ENCODE measurements around the gene KIAA0232. TPM values are rescaled to one million over a fixed set of nuclear protein-coding genes. Genes with fewer than 3 reads are reported as not detected.

The KIAA0232 gene
- total RNA-seq, 6 experiments from 2014 or later = 12.0 to 23.8 (median 16.5) TPM

- 96% methylated on average over 2 of the region's 2 CpGs for WGBS (ENCODE audit: insufficient coverage, low coverage, low lambda C conversion rate, missing lambda C conversion rate)
- Histone ChIP-seq H3K27ac (peak overlapping the region; percentile 1 to 36 (median 19)), H3K4me3 (no peak overlapping the region), H3K4me1 (peaks cover 0 to 43% (median 9%) of the 10 kb centered on the region in 4 donors), H3K36me3 (peaks cover 0 to 22% (median 7%) of the 10 kb centered on the region in 4 donors), H3K27me3 (no peaks in the 10 kb centered on the region), H3K9me3 (no peaks in the 10 kb centered on the region)
- ATAC-seq (no peak), DNase-seq (no peak)
- intact Hi-C loops (cut with DNase I) = no loop called here
- TF ChIP-seq CTCF (IDR thresholded peaks at IDR 0.05) (no peak), POLR2A (IDR thresholded peaks at IDR 0.05) (no peak)
Measured at GRCh38 chr4:6856391-6856790, 73.9 kb downstream of the KIAA0232 start.

- WGBS (ENCODE audit: insufficient coverage, low coverage, low lambda C conversion rate, missing lambda C conversion rate) = 92% methylated on average over 6 of the region's 6 CpGs
- Histone ChIP-seq H3K27me3 (no peaks in the 10 kb centered on the region), H3K27ac (no peak overlapping the region), H3K9me3 (no peaks in the 10 kb centered on the region), H3K36me3 (peaks cover 0 to 30% (median 12%) of the 10 kb centered on the region in 4 donors), H3K4me1 (peaks cover 0 to 43% (median 9%) of the 10 kb centered on the region in 4 donors), H3K4me3 (no peak overlapping the region)
- no peak for TF ChIP-seq POLR2A (IDR thresholded peaks at IDR 0.05)
- no peak for TF ChIP-seq CTCF (IDR thresholded peaks at IDR 0.05)
- intact Hi-C loops (cut with DNase I) = no loop called here
- ATAC-seq (peak in 1 of 4 donors; percentile 10), DNase-seq (no peak)
Measured at GRCh38 chr4:6857009-6857882, 74.7 kb downstream of the KIAA0232 start.

GRCh38 chr4:6858997-6859396 is 76.5 kb downstream of the KIAA0232 start:
- Histone ChIP-seq H3K4me1 (peaks cover 0 to 43% (median 9%) of the 10 kb centered on the region in 4 donors), H3K4me3 (no peak overlapping the region), H3K36me3 (peaks cover 0 to 43% (median 19%) of the 10 kb centered on the region in 4 donors), H3K9me3 (no peaks in the 10 kb centered on the region), H3K27ac (peak overlapping the region in 1 of 3 donors; percentile 13), H3K27me3 (no peaks in the 10 kb centered on the region)
- ATAC-seq = no peak
- intact Hi-C loops (cut with DNase I) = no loop called here
- 60% methylated on average over 2 of the region's 6 CpGs for WGBS (ENCODE audit: insufficient coverage, low coverage, low lambda C conversion rate, missing lambda C conversion rate)
- no peak for TF ChIP-seq CTCF (IDR thresholded peaks at IDR 0.05)
- no peak for TF ChIP-seq POLR2A (IDR thresholded peaks at IDR 0.05)
- no peak for DNase-seq

GRCh38 chr4:6859543-6859942 is 77.0 kb downstream of the KIAA0232 start:
- intact Hi-C loops (cut with DNase I) = no loop called here
- Histone ChIP-seq H3K36me3 (peaks cover 0 to 46% (median 19%) of the 10 kb centered on the region in 4 donors), H3K27ac (peak overlapping the region in 1 of 3 donors; percentile 13), H3K27me3 (no peaks in the 10 kb centered on the region), H3K4me1 (peaks cover 0 to 43% (median 7%) of the 10 kb centered on the region in 4 donors), H3K9me3 (no peaks in the 10 kb centered on the region), H3K4me3 (no peak overlapping the region)
- no peak for TF ChIP-seq POLR2A (IDR thresholded peaks at IDR 0.05)
- TF ChIP-seq CTCF (IDR thresholded peaks at IDR 0.05) = no peak
- DNase-seq (no peak), ATAC-seq (peak in 2 of 4 donors; percentile 45 to 75)
- WGBS (ENCODE audit: insufficient coverage, low coverage, low lambda C conversion rate, missing lambda C conversion rate) = 100% methylated on average over 1 of the region's 1 CpG

All from right lobe of liver (tissue), 6 donors.